ENCODE results near the gene MICALL2. TPM values are rescaled to one million over a fixed set of nuclear protein-coding genes. Genes with fewer than 3 reads are reported as not detected.

Gene MICALL2
- polyA plus RNA-seq, 1 of the 3 experiments (the other 2 are of a cell fraction), result 38.8 TPM

DNA sequence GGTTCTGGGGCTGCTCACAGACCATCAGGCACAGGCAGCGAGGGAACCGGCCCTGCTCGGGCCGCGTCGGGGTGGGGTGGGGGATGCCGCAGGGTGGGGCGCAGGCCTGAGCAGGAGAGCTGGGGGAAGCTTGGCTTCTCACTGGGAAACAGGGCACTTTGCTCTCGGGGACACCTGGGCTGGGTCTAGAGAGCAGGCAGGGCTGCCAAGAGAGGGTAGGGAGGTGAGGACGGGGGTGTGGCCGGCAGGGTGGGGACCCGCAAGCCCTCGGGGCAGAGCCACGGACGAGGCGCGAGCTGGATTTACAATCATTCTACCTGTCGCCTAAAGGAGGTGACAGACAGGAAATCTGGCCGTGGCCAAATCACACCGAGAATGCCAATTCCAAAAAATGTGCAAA is 33.9 kb upstream of the MICALL2 start:
- Histone ChIP-seq H3K27me3 (ENCODE audit: insufficient read depth) (no peaks in the 10 kb centered on the region), H3K27ac (ENCODE audit: low read depth in 2 of 2, low read length in 1 of 2) (no peak overlapping the region), H3K4me2 (no peak overlapping the region), H3K79me2 (ENCODE audit: insufficient read depth) (no peaks in the 10 kb centered on the region), H3K36me3 (replicated peaks in 1 of 2; ENCODE audit: control insufficient read depth in 1 of 2, insufficient read depth in 2 of 2, low read length in 1 of 2) (peaks cover 20 to 87% of the 10 kb centered on the region in 2 experiments), H3K9me3 (no peaks in the 10 kb centered on the region), H3F3A (replicated peaks; ENCODE audit: insufficient read depth) (no peaks in the 10 kb centered on the region), H3K9me2 (no peaks in the 10 kb centered on the region), H3K4me1 (ENCODE audit: control insufficient read depth in 1 of 2, insufficient read depth in 2 of 2, low read depth in 1 of 2, low read length in 1 of 2) (no peaks in the 10 kb centered on the region), H3K4me3 (ENCODE audit: low read depth in 2 of 2, low read length in 1 of 2) (no peak overlapping the region), H2AFZ (ENCODE audit: low read depth) (no peak overlapping the region), H4K20me1 (ENCODE audit: insufficient read depth) (peaks cover 4% of the 10 kb centered on the region; the same call in 1 of the 2 replicates), H3K9ac (no peak overlapping the region)
- WGBS (ENCODE audit: low lambda C conversion rate), result 96% methylated on average over 19 of the region's 20 CpGs
- TF ChIP-seq, protein P1, sequence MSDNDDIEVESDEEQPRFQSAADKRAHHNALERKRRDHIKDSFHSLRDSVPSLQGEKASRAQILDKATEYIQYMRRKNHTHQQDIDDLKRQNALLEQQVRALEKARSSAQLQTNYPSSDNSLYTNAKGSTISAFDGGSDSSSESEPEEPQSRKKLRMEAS (IDR thresholded peaks at IDR 0.05; ENCODE audit: low read depth), result no peak
- TF ChIP-seq FOXJ3 (CRISPR knock-in tag; IDR thresholded peaks at IDR 0.05), result no peak
- TF ChIP-seq RAD21 (IDR thresholded peaks at IDR 0.05; ENCODE audit: low read length), result no peak
- no peak for TF ChIP-seq CHD2 (IDR thresholded peaks at IDR 0.05; ENCODE audit: low read length, partially characterized antibody)
- no peak for TF ChIP-seq SMC3 (IDR thresholded peaks at IDR 0.05; ENCODE audit: low read depth, low read length)
- no peak for TF ChIP-seq CTCF (IDR thresholded peaks at IDR 0.05)
- no peak for TF ChIP-seq MXI1 (IDR thresholded peaks at IDR 0.05; ENCODE audit: low read depth, low read length)
- TF ChIP-seq EP300 (IDR thresholded peaks at IDR 0.05; ENCODE audit: borderline replicate concordance in 1 of 2, low read depth in 1 of 2, low read length in 1 of 2), result no peak
- TF ChIP-seq JUND (IDR thresholded peaks at IDR 0.05), result no peak
- no peak for TF ChIP-seq MEF2A (IDR thresholded peaks at IDR 0.05; ENCODE audit: borderline replicate concordance, low read depth)
- TF ChIP-seq TAF1 (IDR thresholded peaks at IDR 0.05; ENCODE audit: borderline replicate concordance, low read depth, low read length), result no peak
- TF ChIP-seq RXRA (IDR thresholded peaks at IDR 0.05; ENCODE audit: borderline replicate concordance, low read depth), result no peak
- no peak for TF ChIP-seq NRF1 (IDR thresholded peaks at IDR 0.05; ENCODE audit: low read depth, low read length)
- ChIA-PET POLR2A (interaction anchor here (0.9 to 1.1 kb wide), 2 partner anchors 16 to 22 kb away, joined by 3 to 4 read pairs; no protein-coding TSS in a partner anchor), CTCF (interaction anchor here (0.9 to 9.8 kb wide), 4 partner anchors 9 to 20 kb away, joined by 3 to 104 read pairs (median 4); no protein-coding TSS in a partner anchor)
- no peak for DNase-seq

DNA sequence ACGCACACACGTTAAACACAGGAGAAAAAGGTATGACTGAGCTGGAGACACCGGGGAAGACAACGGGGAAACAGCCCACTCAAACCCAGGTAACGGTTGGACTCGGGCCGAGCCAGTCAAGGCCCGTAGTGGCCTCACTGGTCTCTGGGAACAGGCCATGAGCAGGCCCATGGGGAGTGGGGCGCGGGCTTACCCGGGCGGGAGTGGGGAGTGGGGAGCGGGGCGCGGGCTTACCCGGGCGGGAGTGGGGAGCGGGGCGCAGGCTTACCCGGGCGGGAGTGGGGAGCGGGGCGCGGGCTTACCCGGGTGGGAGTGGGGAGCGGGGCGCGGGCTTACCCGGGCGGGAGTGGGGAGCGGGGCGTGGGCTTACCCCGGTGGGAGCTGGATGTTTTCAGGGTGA is 33.4 kb upstream of the MICALL2 start:
- DNase-seq, result no peak
- Histone ChIP-seq H3F3A (replicated peaks; ENCODE audit: insufficient read depth) (no peaks in the 10 kb centered on the region), H3K79me2 (ENCODE audit: insufficient read depth) (no peaks in the 10 kb centered on the region), H4K20me1 (ENCODE audit: insufficient read depth) (peaks cover 4% of the 10 kb centered on the region; the same call in 1 of the 2 replicates), H3K9ac (no peak overlapping the region), H3K9me3 (no peaks in the 10 kb centered on the region), H3K4me2 (no peak overlapping the region), H3K4me1 (ENCODE audit: control insufficient read depth in 1 of 2, insufficient read depth in 2 of 2, low read depth in 1 of 2, low read length in 1 of 2) (no peaks in the 10 kb centered on the region), H3K4me3 (ENCODE audit: low read depth in 2 of 2, low read length in 1 of 2) (no peak overlapping the region), H3K9me2 (no peaks in the 10 kb centered on the region), H3K36me3 (replicated peaks in 1 of 2; ENCODE audit: control insufficient read depth in 1 of 2, insufficient read depth in 2 of 2, low read length in 1 of 2) (peaks cover 16 to 88% of the 10 kb centered on the region in 2 experiments), H2AFZ (ENCODE audit: low read depth) (no peak overlapping the region), H3K27me3 (ENCODE audit: insufficient read depth) (no peaks in the 10 kb centered on the region), H3K27ac (ENCODE audit: low read depth in 2 of 2, low read length in 1 of 2) (no peak overlapping the region)
- WGBS (ENCODE audit: low lambda C conversion rate), result 94% methylated on average over 33 of the region's 33 CpGs
- ChIA-PET CTCF (interaction anchor here (0.9 to 9.8 kb wide), 4 partner anchors 9 to 19 kb away, joined by 3 to 104 read pairs (median 4); no protein-coding TSS in a partner anchor), POLR2A (interaction anchor here (1.1 kb wide), 1 partner anchor 22 kb away, joined by 4 read pairs; no protein-coding TSS in a partner anchor)
- TF ChIP-seq, protein P1 (IDR thresholded peaks at IDR 0.05; ENCODE audit: low read depth), result no peak
- no peak for TF ChIP-seq FOXM1 (IDR thresholded peaks at IDR 0.05; ENCODE audit: low read depth)
- TF ChIP-seq EZH2phosphoT487 (IDR thresholded peaks at IDR 0.05; ENCODE audit: borderline replicate concordance, low read depth), result no peak
- TF ChIP-seq, protein P2, sequence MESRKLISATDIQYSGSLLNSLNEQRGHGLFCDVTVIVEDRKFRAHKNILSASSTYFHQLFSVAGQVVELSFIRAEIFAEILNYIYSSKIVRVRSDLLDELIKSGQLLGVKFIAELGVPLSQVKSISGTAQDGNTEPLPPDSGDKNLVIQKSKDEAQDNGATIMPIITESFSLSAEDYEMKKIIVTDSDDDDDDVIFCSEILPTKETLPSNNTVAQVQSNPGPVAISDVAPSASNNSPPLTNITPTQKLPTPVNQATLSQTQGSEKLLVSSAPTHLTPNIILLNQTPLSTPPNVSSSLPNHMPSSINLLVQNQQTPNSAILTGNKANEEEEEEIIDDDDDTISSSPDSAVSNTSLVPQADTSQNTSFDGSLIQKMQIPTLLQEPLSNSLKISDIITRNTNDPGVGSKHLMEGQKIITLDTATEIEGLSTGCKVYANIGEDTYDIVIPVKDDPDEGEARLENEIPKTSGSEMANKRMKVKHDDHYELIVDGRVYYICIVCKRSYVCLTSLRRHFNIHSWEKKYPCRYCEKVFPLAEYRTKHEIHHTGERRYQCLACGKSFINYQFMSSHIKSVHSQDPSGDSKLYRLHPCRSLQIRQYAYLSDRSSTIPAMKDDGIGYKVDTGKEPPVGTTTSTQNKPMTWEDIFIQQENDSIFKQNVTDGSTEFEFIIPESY (IDR thresholded peaks at IDR 0.05; ENCODE audit: borderline replicate concordance, low read depth), result no peak
- no peak for TF ChIP-seq GABPA (IDR thresholded peaks at IDR 0.05; ENCODE audit: low read depth)
- no peak for TF ChIP-seq MEF2A (IDR thresholded peaks at IDR 0.05; ENCODE audit: borderline replicate concordance, low read depth)
- TF ChIP-seq CTCF (IDR thresholded peaks at IDR 0.05), result no peak
- no peak for TF ChIP-seq RAD21 (IDR thresholded peaks at IDR 0.05; ENCODE audit: low read length)
- no peak for TF ChIP-seq NFIC (IDR thresholded peaks at IDR 0.05; ENCODE audit: borderline replicate concordance)
- TF ChIP-seq TEAD4 (IDR thresholded peaks at IDR 0.05; ENCODE audit: borderline replicate concordance, insufficient read depth), result no peak
- TF ChIP-seq SMC3 (IDR thresholded peaks at IDR 0.05; ENCODE audit: low read depth, low read length), result no peak
- no peak for TF ChIP-seq MXI1 (IDR thresholded peaks at IDR 0.05; ENCODE audit: low read depth, low read length)
- TF ChIP-seq TCF12 (IDR thresholded peaks at IDR 0.05), result no peak
- TF ChIP-seq EP300 (IDR thresholded peaks at IDR 0.05; ENCODE audit: borderline replicate concordance in 1 of 2, low read depth in 1 of 2, low read length in 1 of 2), result no peak
- TF ChIP-seq RCOR1 (IDR thresholded peaks at IDR 0.05; ENCODE audit: low read length), result no peak

All from SK-N-SH (cell line).